Testis (tissue), 2 donors: Measurements from ENCODE around the gene TACSTD2.

Experiments
- POLR2A ChIP-seq: fragments of 450-650 bp; IDR thresholded peaks from one replicate; pipeline ENCODE4 v1.6.1; 2017; ENCODE audit warnings: antibody characterized with exemption, mild to moderate bottlenecking, moderate library complexity
- TF ChIP-seq, protein P1 (sequence below), 3 experiments: fragments of 450-650 bp in 2 of 3; fragments of 200-600 bp in 1 of 3; sonication (generic) in 1 of 3; IDR thresholded peaks; one replicate each; pipeline ENCODE4 v1.5.1; 2016 to 2019; ENCODE audit warnings: antibody characterized with exemption in 3 of 3, mild to moderate bottlenecking in 2 of 3, moderate library complexity in 1 of 3

- TF ChIP-seq, protein P1, sequence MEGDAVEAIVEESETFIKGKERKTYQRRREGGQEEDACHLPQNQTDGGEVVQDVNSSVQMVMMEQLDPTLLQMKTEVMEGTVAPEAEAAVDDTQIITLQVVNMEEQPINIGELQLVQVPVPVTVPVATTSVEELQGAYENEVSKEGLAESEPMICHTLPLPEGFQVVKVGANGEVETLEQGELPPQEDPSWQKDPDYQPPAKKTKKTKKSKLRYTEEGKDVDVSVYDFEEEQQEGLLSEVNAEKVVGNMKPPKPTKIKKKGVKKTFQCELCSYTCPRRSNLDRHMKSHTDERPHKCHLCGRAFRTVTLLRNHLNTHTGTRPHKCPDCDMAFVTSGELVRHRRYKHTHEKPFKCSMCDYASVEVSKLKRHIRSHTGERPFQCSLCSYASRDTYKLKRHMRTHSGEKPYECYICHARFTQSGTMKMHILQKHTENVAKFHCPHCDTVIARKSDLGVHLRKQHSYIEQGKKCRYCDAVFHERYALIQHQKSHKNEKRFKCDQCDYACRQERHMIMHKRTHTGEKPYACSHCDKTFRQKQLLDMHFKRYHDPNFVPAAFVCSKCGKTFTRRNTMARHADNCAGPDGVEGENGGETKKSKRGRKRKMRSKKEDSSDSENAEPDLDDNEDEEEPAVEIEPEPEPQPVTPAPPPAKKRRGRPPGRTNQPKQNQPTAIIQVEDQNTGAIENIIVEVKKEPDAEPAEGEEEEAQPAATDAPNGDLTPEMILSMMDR (IDR thresholded peaks at IDR 0.05) = no peak
- TF ChIP-seq POLR2A = no peak
Measured at GRCh38 chr1:58538821-58539220, 38.2 kb downstream of the TACSTD2 start.
